OCI-LY7 (cell line): ENCODE data around the gene CPHXL2.

ENCODE experiments used
- CTCF ChIP-seq: fragments of 200-600 bp; sonication (generic); conservative IDR thresholded peaks from 2 replicates; pipeline ENCODE4 v1.5.1; 2014; ENCODE audit warnings: mild to moderate bottlenecking, antibody characterized with exemption, low read length, moderate library complexity, mixed read lengths
- EZH2phosphoT487 ChIP-seq: fragments of 200-600 bp; sonication (generic); IDR thresholded peaks from 2 replicates; pipeline ENCODE4 v1.6.1; 2018; ENCODE audit warnings: low read depth, borderline replicate concordance, mild to moderate bottlenecking, mixed run types, antibody characterized with exemption, low read length, moderate library complexity, mixed read lengths

- no peak for TF ChIP-seq CTCF
- no peak for TF ChIP-seq EZH2phosphoT487
Observed at GRCh38 chr16:75710344-75710743, 33.5 kb upstream of the CPHXL2 start.
